ENCODE data around the gene STAP1.
"Not testable (repeated sequence)": the region's sequence is repeated elsewhere in the genome, so short reads cannot be mapped to it uniquely, and the experiment has no call there.

Gene STAP1

DNA sequence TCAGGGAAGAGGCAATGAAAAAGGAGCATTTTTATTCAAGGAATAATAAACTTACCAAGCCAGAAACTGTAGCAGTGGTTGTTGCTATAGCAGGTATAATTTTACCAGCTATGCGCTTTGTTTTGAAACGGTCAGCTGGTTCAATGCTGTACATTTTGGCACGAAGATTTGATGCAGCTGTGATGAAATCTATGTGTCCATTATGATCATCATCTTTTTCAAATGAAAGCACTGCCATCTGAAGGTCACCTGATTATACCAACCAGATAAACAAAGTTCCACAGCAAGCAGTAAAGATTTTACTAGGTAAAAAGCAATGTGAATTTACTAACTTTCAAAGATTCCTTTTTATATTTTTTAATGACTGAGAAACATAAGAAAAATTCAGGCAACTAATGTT is 66.4 kb downstream of the STAP1 start:
- no peak for DNase-seq (ENCODE audit: low spot score)

GRCh38 chr4:67632492-67632891 is 74.0 kb downstream of the STAP1 start:
- no peak for DNase-seq (ENCODE audit: low spot score)

GRCh38 chr4:67634741-67635140 is 76.2 kb downstream of the STAP1 start:
- DNase-seq (ENCODE audit: low spot score), result no peak

- no peak for DNase-seq (ENCODE audit: low spot score)
Observed at GRCh38 chr4:67635331-67635730, 76.8 kb downstream of the STAP1 start.

DNA sequence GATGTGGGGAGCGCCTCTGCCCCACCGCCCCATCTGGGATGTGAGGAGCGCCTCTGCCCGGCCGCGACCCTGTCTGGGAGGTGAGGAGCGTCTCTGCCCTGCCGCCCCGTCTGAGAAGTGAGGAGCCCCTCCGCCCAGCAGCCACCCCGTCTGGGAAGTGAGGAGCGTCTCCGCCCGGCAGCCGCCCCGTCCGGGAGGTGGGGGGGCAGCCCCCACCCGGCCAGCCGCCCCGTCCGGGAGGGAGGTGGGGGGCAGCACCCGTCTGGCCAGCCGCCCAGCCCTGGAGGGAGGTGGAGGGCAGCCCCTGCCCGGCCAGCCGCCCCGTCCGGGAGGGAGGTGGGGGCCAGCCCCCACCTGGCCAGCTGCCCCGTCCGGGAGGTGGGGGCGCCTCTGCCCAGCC is 78.5 kb downstream of the STAP1 start:
- DNase-seq (ENCODE audit: low spot score), result not testable (repeated sequence)

GRCh38 chr4:67638136-67638535 is 79.6 kb downstream of the STAP1 start:
- no peak for DNase-seq (ENCODE audit: low spot score)

DNA sequence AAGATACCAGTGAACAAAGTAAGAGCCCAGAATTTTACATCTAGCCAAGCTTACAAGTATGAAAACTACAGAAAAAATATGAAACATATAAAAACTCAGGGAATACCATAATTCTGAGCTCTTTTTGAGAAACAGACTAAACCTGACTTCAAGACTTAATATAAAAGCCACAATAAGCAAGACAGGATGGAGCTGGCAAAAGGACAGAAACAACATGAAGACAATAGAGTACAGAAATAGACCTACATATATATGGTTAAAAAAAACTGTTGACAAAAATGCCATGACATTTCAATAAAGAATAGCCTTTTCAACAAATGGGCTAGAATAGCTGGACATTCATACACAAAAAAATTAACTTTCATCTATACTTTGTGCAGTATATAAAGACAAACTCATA is 93.0 kb downstream of the STAP1 start:
- no peak for DNase-seq (ENCODE audit: low spot score)

All from SW480 (cell line).